Measurements from ENCODE around the gene STK10. TPM values are rescaled to one million over a fixed set of nuclear protein-coding genes. Genes with fewer than 3 reads are reported as not detected.

STK10 gene
- total and polyA plus RNA-seq, 11 donors: 5.5 to 52.9 (median 10.2) TPM

DNA sequence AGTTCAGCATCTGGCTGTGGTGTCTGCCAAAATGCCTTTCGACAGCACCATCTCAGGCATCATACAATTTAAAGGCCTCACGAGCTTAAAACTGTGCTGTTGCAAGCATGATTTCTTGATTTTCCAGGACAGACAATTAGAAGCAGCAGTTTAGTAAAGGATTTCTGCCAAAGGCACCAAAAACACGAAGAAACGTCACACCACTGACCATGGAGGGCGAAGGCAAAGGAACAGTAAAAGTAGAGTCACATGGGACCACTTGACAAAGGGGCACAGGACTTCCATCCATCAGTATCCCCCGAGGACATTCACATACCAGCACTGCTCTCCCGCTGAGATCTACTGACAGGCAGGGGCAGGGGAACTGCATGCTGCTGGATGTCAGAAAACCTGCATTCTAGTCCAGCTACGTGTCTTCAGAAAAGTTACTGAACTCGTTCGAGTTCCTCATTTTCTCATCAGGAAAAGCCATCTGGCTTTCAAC lies 111.2 kb downstream of the STK10 start:
- Histone ChIP-seq H3K4me1 (peaks cover 0 to 36% (median 3%) of the 10 kb centered on the region in 12 donors), H3K4me3 (no peak overlapping the region), H3K9me3 (no peaks in the 10 kb centered on the region), H3K36me3 (peaks cover 0 to 90% (median 31%) of the 10 kb centered on the region in 9 donors), H3K27me3 (no peaks in the 10 kb centered on the region), H3K27ac (peak overlapping the region in 1 of 12 donors; percentile 29)
- intact Hi-C loops (cut with DNase I): no loop called here
- WGBS, 4 donors: 67 to 81% (median 76%) methylated on average over 10 of the region's 10 CpGs
- TF ChIP-seq POLR2A (IDR thresholded peaks at IDR 0.05): no peak
- TF ChIP-seq, protein P1, sequence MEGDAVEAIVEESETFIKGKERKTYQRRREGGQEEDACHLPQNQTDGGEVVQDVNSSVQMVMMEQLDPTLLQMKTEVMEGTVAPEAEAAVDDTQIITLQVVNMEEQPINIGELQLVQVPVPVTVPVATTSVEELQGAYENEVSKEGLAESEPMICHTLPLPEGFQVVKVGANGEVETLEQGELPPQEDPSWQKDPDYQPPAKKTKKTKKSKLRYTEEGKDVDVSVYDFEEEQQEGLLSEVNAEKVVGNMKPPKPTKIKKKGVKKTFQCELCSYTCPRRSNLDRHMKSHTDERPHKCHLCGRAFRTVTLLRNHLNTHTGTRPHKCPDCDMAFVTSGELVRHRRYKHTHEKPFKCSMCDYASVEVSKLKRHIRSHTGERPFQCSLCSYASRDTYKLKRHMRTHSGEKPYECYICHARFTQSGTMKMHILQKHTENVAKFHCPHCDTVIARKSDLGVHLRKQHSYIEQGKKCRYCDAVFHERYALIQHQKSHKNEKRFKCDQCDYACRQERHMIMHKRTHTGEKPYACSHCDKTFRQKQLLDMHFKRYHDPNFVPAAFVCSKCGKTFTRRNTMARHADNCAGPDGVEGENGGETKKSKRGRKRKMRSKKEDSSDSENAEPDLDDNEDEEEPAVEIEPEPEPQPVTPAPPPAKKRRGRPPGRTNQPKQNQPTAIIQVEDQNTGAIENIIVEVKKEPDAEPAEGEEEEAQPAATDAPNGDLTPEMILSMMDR (IDR thresholded peaks at IDR 0.05): no peak
- DNase-seq (no peak), ATAC-seq (no peak)

DNA sequence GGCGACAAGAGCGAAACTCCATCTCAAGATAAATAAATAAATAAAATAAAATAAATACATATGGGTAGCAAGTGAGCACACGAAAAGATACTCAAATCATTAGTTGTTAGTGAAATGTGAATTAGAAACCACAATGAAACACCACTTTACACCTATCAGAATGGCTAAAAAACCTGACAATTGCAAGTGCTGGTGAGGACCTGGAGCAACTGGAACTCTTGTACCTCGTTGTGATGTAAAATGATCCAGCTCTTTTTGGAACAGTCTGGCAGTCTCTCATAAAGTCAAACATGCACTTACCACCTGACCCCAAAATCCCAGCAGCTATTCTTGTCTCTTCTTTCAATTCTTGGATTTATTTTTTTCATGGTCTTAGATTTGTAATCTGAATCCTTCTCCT lies 112.4 kb downstream of the STK10 start:
- ATAC-seq (no peak), DNase-seq (no peak)
- Histone ChIP-seq H3K9me3 (no peaks in the 10 kb centered on the region), H3K27me3 (no peaks in the 10 kb centered on the region), H3K27ac (no peak overlapping the region), H3K36me3 (peaks cover 0 to 87% (median 23%) of the 10 kb centered on the region in 9 donors), H3K4me3 (no peak overlapping the region), H3K4me1 (peaks cover 0 to 39% (median 3%) of the 10 kb centered on the region in 12 donors)
- TF ChIP-seq, protein P1 (IDR thresholded peaks at IDR 0.05): no peak
- no peak for TF ChIP-seq POLR2A (IDR thresholded peaks at IDR 0.05)
- intact Hi-C loops (cut with DNase I): no loop called here
- WGBS, 4 donors: 95 to 99% (median 98%) methylated on average over 4 of the region's 4 CpGs

DNA sequence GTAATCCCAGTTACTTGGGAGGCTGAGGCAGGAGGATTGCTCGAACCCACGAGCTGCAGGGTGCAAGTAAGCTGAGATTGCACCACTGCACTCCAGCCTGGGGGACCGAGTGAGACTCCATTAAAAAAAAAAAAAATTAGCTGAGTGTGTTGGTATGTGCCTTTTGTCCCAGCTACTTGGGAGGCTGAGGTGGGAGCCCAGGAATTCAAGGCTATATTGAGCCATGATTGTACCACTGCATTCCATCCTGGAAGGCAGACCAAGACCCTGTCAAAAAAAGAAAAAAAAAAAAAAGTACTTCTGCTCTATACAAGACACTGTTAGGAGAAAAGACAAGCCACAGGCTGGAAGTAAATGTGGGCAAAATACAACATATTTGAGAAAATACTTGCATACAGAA lies 113.1 kb downstream of the STK10 start:
- Histone ChIP-seq H3K27ac (no peak overlapping the region), H3K4me3 (no peak overlapping the region), H3K4me1 (peaks cover 0 to 37% (median 3%) of the 10 kb centered on the region in 12 donors), H3K36me3 (peaks cover 0 to 88% (median 18%) of the 10 kb centered on the region in 9 donors), H3K9me3 (no peaks in the 10 kb centered on the region), H3K27me3 (no peaks in the 10 kb centered on the region)
- TF ChIP-seq, protein P1 (IDR thresholded peaks at IDR 0.05): no peak
- TF ChIP-seq POLR2A (IDR thresholded peaks at IDR 0.05): no peak
- no peak for DNase-seq
- ATAC-seq: no peak
- 94 to 99% (median 97%) methylated on average over 3 of the region's 3 CpGs for WGBS, 4 donors
- intact Hi-C loops (cut with DNase I): no loop called here

DNA sequence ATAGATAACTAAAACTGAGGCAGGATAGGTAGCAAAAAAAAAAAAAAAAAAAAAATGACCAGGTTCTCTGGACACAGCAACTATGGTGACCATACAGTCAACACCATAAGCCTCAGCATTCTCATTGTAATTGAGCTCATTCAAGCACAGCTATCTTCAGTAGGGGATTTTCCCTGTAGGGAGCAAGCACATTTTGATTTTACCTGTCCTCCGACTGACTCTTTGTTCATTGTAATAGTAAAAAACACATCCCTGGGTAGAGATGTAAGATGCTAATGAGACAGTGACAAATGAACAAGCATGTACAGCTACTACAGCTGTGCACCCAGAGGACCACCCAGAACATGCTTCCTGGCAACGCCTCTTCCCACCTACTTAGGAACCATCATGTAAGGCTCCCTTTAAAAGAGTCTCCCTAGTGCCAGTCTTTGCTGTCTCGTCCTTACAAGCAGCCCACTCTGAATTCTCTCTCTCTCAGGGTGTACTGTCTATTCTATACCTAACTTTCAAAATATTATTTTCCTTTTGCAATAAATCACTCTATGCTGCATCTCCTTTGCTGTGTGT lies 116.6 kb downstream of the STK10 start:
- Histone ChIP-seq H3K27me3 (no peaks in the 10 kb centered on the region), H3K4me1 (peaks cover 0 to 24% (median 0%) of the 10 kb centered on the region in 12 donors), H3K27ac (no peak overlapping the region), H3K4me3 (no peak overlapping the region), H3K36me3 (peaks cover 0 to 77% (median 10%) of the 10 kb centered on the region in 9 donors), H3K9me3 (no peaks in the 10 kb centered on the region)
- no peak for DNase-seq
- WGBS, 4 donors: 91 to 97% (median 92%) methylated on average over 3 of the region's 3 CpGs
- intact Hi-C loops (cut with DNase I): no loop called here
- no peak for ATAC-seq
- TF ChIP-seq, protein P1 (IDR thresholded peaks at IDR 0.05): no peak
- no peak for TF ChIP-seq POLR2A (IDR thresholded peaks at IDR 0.05)
